Panc1 (cell line): Measurements from ENCODE around the gene ERF. TPM values are rescaled to one million over a fixed set of nuclear protein-coding genes. Genes with fewer than 3 reads are reported as not detected.

Source experiments
- ATAC-seq: fragments of 200-7000 bp; cut with Tn5 transposase; 2 replicates; pipeline ENCODE4 v1.9.1; 2020; ENCODE audit warnings: mild to moderate bottlenecking, moderate library complexity
- BruUV-seq: library from RNA; stranded (reverse); fragments of 400-500 nt; replicated peaks from 2 replicates; lab custom pipeline; 2021; lab: Mats Ljungman, UMichigan
- CTCF ChIA-PET: fragments of 300-600 bp; sonication (Branson Sonifier 250); formaldehyde crosslinking; loops from one replicate; lab custom pipeline; 2022; ENCODE audit warnings: antibody characterized with exemption; lab: Charles Lee
- POLR2A ChIA-PET: fragments of 300-600 bp; sonication (Branson Sonifier 250); formaldehyde crosslinking; loops from one replicate; lab custom pipeline; 2022; ENCODE audit warnings: antibody characterized with exemption; lab: Charles Lee
- DNase-seq: peaks from one replicate; pipeline ENCODE4 v3.0.0-alpha.2; 2010; ENCODE audit warnings: low read depth, low spot score
- H3K27ac ChIP-seq: 2 replicates; pipeline ENCODE4 v1.5.1; 2011; ENCODE audit warnings: mild to moderate bottlenecking, low read length, inconsistent platforms
- H3K27me3 ChIP-seq: fragments of 200-500 bp; sonication (Bioruptor generic); 2 replicates; pipeline ENCODE4 v1.6.0; 2014; ENCODE audit warnings: low read length, inconsistent platforms; ENCODE audit not compliant: control insufficient read depth, insufficient read depth
- H3K36me3 ChIP-seq: fragments of 200-500 bp; sonication (Bioruptor generic); 2 replicates; pipeline ENCODE4 v1.5.1; 2014; ENCODE audit warnings: inconsistent platforms, mild to moderate bottlenecking, low read length, moderate library complexity; ENCODE audit not compliant: control insufficient read depth, insufficient read depth
- H3K4me1 ChIP-seq: 2 replicates; pipeline ENCODE4 v1.5.1; 2011; ENCODE audit warnings: inconsistent platforms, mild to moderate bottlenecking, low read length, moderate library complexity; ENCODE audit not compliant: control insufficient read depth, insufficient read depth
- H3K4me3 ChIP-seq, 2 experiments: 2 replicates each; pipeline ENCODE4 v1.5.1; 2011 to 2012; ENCODE audit warnings: low read depth in 2 of 2, low read length in 2 of 2, mild to moderate bottlenecking in 2 of 2, inconsistent platforms in 1 of 2, moderate library complexity in 1 of 2
- H3K9me3 ChIP-seq: fragments of 200-500 bp; sonication (Bioruptor generic); 2 replicates; pipeline ENCODE4 v1.5.1; 2014; ENCODE audit warnings: low read depth, mild to moderate bottlenecking, inconsistent platforms, low read length, moderate library complexity; ENCODE audit not compliant: control insufficient read depth, insufficient read depth
- CTCF ChIP-seq: fragments of 450-650 bp; IDR thresholded peaks from 2 replicates; pipeline ENCODE4 v1.5.1; 2017; ENCODE audit warnings: mild to moderate bottlenecking
- POLR2AphosphoS5 ChIP-seq: IDR thresholded peaks from 2 replicates; pipeline ENCODE4 v1.6.1; 2012; ENCODE audit warnings: mild to moderate bottlenecking, low read depth, low read length, moderate library complexity
- SIN3A ChIP-seq: IDR thresholded peaks from 2 replicates; pipeline ENCODE4 v1.6.1; 2012; ENCODE audit warnings: low read depth, mild to moderate bottlenecking, low read length, moderate library complexity, borderline replicate concordance; ENCODE audit not compliant: insufficient read depth
- TCF7L2 ChIP-seq: IDR thresholded peaks from 2 replicates; pipeline ENCODE4 v1.6.1; 2011; ENCODE audit warnings: mild to moderate bottlenecking, low read depth, low read length, inconsistent platforms
- in situ Hi-C: cut with HindIII; loops from 2 replicates; pipeline ENCODE4 v1.10.0; 2016; ENCODE audit warnings: low sequenced_read_pairs, low pct_unique_long_range_greater_than_20kb
- intact Hi-C: fragments of 100-400 bp; cut with micrococcal nuclease; formaldehyde crosslinking; loops from one replicate; pipeline ENCODE4 v1.10.0; 2022; ENCODE audit not compliant: unreplicated experiment
- total RNA-seq: library from RNA; stranded (reverse); gene quantifications from one replicate; pipeline ENCODE4 v1.2.1, GENCODE V29; 2021; ENCODE audit not compliant: unreplicated experiment
- TF ChIP-seq, protein P1 (sequence below), 2 experiments: IDR thresholded peaks; 2 replicates each; pipeline ENCODE4 v1.6.1; 2011 to 2012; ENCODE audit warnings: low read depth in 2 of 2, control low read depth in 1 of 2, low read length in 1 of 2, mild to moderate bottlenecking in 1 of 2, moderate library complexity in 1 of 2; ENCODE audit not compliant: insufficient read depth in 1 of 2

Gene ERF
- total RNA-seq, 1 experiment from 2014 or later = 85.7 TPM

DNA sequence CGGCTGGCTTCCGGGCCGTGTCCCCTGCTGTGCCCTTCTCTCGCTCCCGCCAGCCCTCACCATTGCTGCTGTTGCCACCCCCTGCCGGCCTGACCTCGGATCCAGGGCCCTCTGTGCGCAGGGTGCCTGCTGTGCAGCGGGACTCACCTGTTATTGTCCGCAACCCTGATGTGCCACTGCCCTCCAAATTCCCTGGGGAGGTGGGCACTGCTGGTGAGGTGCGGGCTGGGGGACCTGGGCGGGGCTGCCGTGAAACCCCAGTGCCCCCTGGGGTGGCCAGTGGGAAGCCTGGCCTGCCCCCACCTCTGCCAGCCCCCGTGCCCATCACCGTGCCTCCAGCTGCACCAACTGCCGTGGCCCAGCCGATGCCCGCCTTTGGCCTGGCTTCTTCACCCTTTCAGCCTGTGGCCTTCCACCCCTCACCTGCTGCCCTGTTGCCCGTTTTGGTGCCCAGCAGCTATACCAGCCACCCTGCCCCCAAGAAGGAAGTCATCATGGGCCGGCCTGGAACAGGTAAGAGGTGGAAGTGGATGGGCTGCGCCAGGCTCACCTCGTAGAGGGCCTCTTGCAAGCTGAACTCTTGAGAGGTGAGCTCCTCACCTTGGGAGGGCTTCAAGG lies 19.2 kb upstream of the ERF start:
- intact Hi-C loops = no loop called here
- ChIA-PET CTCF (no interaction called here), POLR2A (no interaction called here)
- no peaks in the 10 kb centered on the region for H3K36me3 ChIP-seq
- H3K27me3 ChIP-seq = no peaks in the 10 kb centered on the region
- DNase-seq = no peak
- TF ChIP-seq SIN3A (no peak), CTCF (no peak), POLR2AphosphoS5 (no peak), TCF7L2 (no peak)
- TF ChIP-seq, protein P1, sequence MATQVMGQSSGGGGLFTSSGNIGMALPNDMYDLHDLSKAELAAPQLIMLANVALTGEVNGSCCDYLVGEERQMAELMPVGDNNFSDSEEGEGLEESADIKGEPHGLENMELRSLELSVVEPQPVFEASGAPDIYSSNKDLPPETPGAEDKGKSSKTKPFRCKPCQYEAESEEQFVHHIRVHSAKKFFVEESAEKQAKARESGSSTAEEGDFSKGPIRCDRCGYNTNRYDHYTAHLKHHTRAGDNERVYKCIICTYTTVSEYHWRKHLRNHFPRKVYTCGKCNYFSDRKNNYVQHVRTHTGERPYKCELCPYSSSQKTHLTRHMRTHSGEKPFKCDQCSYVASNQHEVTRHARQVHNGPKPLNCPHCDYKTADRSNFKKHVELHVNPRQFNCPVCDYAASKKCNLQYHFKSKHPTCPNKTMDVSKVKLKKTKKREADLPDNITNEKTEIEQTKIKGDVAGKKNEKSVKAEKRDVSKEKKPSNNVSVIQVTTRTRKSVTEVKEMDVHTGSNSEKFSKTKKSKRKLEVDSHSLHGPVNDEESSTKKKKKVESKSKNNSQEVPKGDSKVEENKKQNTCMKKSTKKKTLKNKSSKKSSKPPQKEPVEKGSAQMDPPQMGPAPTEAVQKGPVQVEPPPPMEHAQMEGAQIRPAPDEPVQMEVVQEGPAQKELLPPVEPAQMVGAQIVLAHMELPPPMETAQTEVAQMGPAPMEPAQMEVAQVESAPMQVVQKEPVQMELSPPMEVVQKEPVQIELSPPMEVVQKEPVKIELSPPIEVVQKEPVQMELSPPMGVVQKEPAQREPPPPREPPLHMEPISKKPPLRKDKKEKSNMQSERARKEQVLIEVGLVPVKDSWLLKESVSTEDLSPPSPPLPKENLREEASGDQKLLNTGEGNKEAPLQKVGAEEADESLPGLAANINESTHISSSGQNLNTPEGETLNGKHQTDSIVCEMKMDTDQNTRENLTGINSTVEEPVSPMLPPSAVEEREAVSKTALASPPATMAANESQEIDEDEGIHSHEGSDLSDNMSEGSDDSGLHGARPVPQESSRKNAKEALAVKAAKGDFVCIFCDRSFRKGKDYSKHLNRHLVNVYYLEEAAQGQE (IDR thresholded peaks at IDR 0.05; ENCODE audit: insufficient read depth in 1 of 2, low read depth in 2 of 2, low read length in 1 of 2) = no peak
- no peak for ATAC-seq
- peaks cover 23% of the 10 kb centered on the region for H3K4me1 ChIP-seq
- in situ Hi-C loops = no loop called here
- no peak overlapping the region for H3K4me3 ChIP-seq
- no peaks in the 10 kb centered on the region for H3K9me3 ChIP-seq
- no TSS peak for BruUV-seq
- no peak overlapping the region for H3K27ac ChIP-seq

DNA sequence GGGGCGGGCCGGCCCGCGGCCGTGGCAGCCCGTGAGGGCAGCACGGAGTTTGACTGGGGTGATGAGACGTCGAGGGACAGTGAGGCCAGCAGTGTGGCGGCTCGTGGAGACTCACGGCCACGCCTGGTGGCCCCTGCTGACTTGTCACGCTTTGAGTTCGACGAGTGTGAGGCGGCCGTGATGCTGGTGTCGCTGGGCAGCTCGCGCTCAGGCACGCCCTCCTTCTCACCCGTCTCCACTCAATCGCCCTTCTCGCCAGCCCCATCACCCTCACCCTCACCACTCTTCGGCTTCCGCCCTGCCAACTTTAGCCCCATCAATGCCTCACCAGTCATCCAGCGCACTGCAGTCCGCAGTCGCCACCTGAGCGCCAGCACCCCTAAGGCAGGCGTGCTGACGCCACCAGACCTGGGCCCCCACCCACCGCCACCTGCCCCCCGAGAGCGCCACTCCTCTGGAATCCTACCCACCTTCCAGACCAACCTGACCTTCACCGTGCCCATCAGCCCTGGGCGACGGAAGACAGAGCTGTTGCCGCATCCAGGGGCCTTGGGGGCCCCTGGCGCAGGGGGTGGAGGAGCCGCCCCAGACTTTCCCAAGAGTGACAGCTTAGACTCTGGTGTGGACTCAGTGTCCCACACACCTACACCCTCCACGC lies 18.6 kb upstream of the ERF start:
- Histone ChIP-seq H3K27me3 (no peaks in the 10 kb centered on the region), H3K36me3 (no peaks in the 10 kb centered on the region), H3K4me3 (no peak overlapping the region), H3K4me1 (peaks cover 16% of the 10 kb centered on the region), H3K27ac (no peak overlapping the region), H3K9me3 (no peaks in the 10 kb centered on the region)
- no TSS peak for BruUV-seq
- DNase-seq (no peak), ATAC-seq (no peak)
- POLR2A ChIA-PET = no interaction called here
- TF ChIP-seq SIN3A = no peak
- no peak for TF ChIP-seq CTCF
- TF ChIP-seq TCF7L2 = no peak
- CTCF ChIA-PET = no interaction called here
- intact Hi-C loops (no loop called here), in situ Hi-C loops (no loop called here)
